Spinal cord (tissue), 10 donors: ENCODE data around the gene CFLAR. TPM values are rescaled to one million over a fixed set of nuclear protein-coding genes. Genes with fewer than 3 reads are reported as not detected.

Source experiments
- DNase-seq, 6 donors: peaks; one replicate each; pipeline versions ENCODE4 v3.0.0 to v3.0.0-alpha.2; 2013 to 2015; ENCODE audit warnings: low spot score in 6 of 6, low read depth in 4 of 6
- H3K27ac ChIP-seq: one replicate; pipeline ENCODE4 v1.5.1; 2013; ENCODE audit warnings: low read depth, low read length, control low read depth
- H3K27me3 ChIP-seq: one replicate; pipeline ENCODE4 v1.6.1; 2013; ENCODE audit warnings: low read length; ENCODE audit not compliant: control insufficient read depth, insufficient read depth
- H3K36me3 ChIP-seq: one replicate; pipeline ENCODE4 v1.6.1; 2013; ENCODE audit warnings: low read length; ENCODE audit not compliant: control insufficient read depth, insufficient read depth
- H3K4me1 ChIP-seq: one replicate; pipeline ENCODE4 v1.6.1; 2013; ENCODE audit warnings: low read length; ENCODE audit not compliant: control insufficient read depth, insufficient read depth
- H3K4me3 ChIP-seq: one replicate; pipeline ENCODE4 v1.5.1; 2013; ENCODE audit warnings: low read depth, low read length, control low read depth
- H3K9me3 ChIP-seq: one replicate; pipeline ENCODE4 v1.6.1; 2013; ENCODE audit warnings: low read length; ENCODE audit not compliant: control insufficient read depth, insufficient read depth
- WGBS: methylation state at CpG from one replicate; pipeline ENCODE4 v1.1.5; 2013; ENCODE audit warnings: missing lambda C conversion rate; ENCODE audit not compliant: insufficient coverage; 5-methylcytosine and 5-hydroxymethylcytosine counted together
- polyA plus RNA-seq, 2 donors: library from polyadenylated mRNA; unstranded; fragments of 120-200 nt; gene quantifications; one replicate each; pipeline ENCODE4 v1.2.1, GENCODE V29; 2013; ENCODE audit not compliant: insufficient read length in 2 of 2
- total RNA-seq, 2 donors: library from RNA; depleted of rRNA in 1 of 2; stranded (reverse); fragments of 120-200 nt in 1 of 2; fragments of >200 nt in 1 of 2; gene quantifications; one replicate each; pipeline versions ENCODE4 v1.2.3 to v1.2.4, GENCODE V29; 2013 to 2014
- donor health status: healthy.

The CFLAR gene
- total and polyA plus RNA-seq, 4 donors, result 28.2 to 81.9 (median 57.6) TPM

DNA sequence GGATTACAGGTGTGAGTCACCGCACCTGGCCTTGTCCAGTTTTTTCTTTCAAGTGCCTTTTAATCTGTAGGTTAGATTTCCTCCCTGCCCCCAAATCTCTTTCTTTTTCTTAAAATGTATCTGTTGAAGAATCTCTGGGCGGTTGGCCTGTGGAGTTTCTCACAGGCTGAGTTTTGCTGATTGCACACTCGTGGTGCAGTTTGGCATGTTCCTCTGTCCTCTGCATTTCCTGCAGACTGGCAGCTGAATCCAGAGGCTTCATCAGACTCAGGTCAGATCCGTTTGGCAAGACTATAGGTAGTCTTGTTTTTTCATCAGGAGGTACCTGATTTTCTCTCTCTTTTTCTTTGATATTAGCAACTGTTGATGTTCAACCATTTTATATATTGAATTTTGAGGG lies 72.5 kb downstream of the CFLAR start:
- Histone ChIP-seq H3K27ac (no peak overlapping the region), H3K27me3 (no peaks in the 10 kb centered on the region), H3K4me3 (no peak overlapping the region), H3K9me3 (no peaks in the 10 kb centered on the region), H3K36me3 (no peaks in the 10 kb centered on the region), H3K4me1 (no peaks in the 10 kb centered on the region)
- DNase-seq, result no peak
- 95% methylated on average over 2 of the region's 4 CpGs for WGBS

DNA sequence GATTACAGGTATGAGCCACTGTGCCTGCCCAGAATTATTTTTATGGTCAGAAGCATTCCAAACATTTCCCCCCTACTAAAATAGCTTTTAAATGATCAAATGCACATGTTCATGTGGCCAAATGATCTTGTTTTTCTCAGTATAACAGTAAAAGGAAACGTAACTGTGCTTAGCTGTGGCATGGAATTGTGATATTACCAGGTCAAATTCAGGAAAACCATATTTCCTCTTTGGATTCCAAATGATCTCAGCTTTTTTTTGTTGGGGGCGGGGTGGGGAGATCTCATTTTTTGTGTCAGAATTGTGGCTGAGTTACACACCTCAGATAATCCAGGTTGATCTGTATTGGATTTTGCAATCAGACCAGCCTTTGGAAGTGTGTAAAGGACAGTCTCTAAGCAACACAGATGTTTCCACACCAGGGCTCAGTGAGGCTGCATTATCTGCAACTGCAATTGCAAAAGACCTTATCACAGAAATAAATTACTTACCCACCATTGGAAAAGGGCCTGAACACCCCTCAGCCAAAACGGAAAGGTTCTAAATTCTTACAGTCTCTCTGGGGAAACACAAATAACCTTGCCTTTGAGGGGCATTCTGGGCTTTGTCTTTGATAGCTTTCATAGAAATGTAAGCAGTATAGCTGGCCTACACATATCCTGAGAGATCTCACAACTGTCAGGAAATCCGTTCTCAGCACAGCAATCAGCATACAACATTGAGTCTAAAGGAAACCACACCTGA lies 75.3 kb downstream of the CFLAR start:
- no peaks in the 10 kb centered on the region for H3K27me3 ChIP-seq
- no CpG with 5 or more reads among the region's 4 CpGs for WGBS
- H3K36me3 ChIP-seq, result no peaks in the 10 kb centered on the region

DNA sequence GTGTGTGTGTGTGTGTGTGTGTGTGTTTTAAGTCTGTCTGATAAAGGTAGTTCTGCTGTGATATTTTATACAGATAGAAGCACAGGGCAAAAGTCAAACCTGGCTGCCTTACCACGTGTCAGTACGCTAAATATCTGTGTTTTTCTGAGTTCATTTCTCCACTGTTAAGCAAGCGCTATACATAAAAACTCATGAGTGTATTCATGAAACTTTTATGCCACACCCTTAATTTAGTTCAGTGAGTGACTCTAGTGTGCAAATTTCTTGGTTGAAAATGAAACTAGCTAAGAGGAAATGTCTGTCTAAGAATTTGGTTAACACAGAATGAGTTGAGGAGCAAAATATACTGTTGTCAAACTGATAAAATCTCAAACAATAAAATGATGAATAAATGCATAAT lies 78.1 kb downstream of the CFLAR start:
- Histone ChIP-seq H3K9me3 (no peaks in the 10 kb centered on the region), H3K36me3 (no peaks in the 10 kb centered on the region), H3K27me3 (no peaks in the 10 kb centered on the region), H3K4me3 (no peak overlapping the region), H3K4me1 (no peaks in the 10 kb centered on the region), H3K27ac (no peak overlapping the region)
- DNase-seq, result no peak
- no CpG with 5 or more reads among the region's 3 CpGs for WGBS

More for the DNA sequence above, 75.3 kb downstream of the CFLAR start:
- Histone ChIP-seq H3K27ac (peak overlapping the region; percentile 47), H3K4me3 (no peak overlapping the region), H3K4me1 (no peaks in the 10 kb centered on the region), H3K9me3 (no peaks in the 10 kb centered on the region)
- DNase-seq, result no peak

- WGBS, result no CpG with 5 or more reads among the region's 3 CpGs
- DNase-seq, result no peak
- Histone ChIP-seq H3K27me3 (no peaks in the 10 kb centered on the region), H3K4me1 (no peaks in the 10 kb centered on the region), H3K36me3 (no peaks in the 10 kb centered on the region), H3K27ac (no peak overlapping the region), H3K4me3 (no peak overlapping the region), H3K9me3 (no peaks in the 10 kb centered on the region)
Observed at GRCh38 chr2:201195331-201195730, 79.4 kb downstream of the CFLAR start.

GRCh38 chr2:201196003-201196402 lies 80.0 kb downstream of the CFLAR start:
- DNase-seq, result no peak
- Histone ChIP-seq H3K27me3 (no peaks in the 10 kb centered on the region), H3K4me3 (no peak overlapping the region), H3K36me3 (no peaks in the 10 kb centered on the region), H3K9me3 (no peaks in the 10 kb centered on the region), H3K27ac (no peak overlapping the region), H3K4me1 (no peaks in the 10 kb centered on the region)
- whole genome bisulfite sequencing, result 100% methylated on average over 1 of the region's 3 CpGs

DNA sequence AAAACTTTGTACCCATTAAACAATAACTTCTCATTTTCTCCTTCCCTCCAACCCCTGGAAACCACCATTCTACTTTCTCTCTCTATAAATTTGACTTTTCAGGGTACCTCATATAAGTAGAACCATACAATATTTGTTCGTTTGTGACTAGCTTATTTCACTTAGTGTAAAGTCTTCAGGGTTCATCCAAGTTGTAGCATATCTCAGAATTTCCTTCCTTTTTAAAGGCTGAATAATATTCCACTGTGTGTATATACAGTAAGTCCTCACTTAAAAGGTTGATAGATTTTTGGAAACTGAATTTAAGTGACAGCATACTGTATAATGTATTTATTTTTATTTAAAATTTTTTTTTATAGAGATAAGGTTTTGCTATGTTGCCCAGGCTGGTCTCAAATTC lies 80.8 kb downstream of the CFLAR start:
- no peak for DNase-seq
- WGBS, result no CpG with 5 or more reads among the region's 1 CpG
- Histone ChIP-seq H3K27me3 (no peaks in the 10 kb centered on the region), H3K36me3 (no peaks in the 10 kb centered on the region), H3K4me1 (no peaks in the 10 kb centered on the region), H3K9me3 (no peaks in the 10 kb centered on the region), H3K4me3 (no peak overlapping the region), H3K27ac (no peak overlapping the region)

- WGBS, result no CpG with 5 or more reads among the region's 4 CpGs
- H3K36me3 ChIP-seq, result no peaks in the 10 kb centered on the region
Observed at GRCh38 chr2:201197781-201198180, 81.8 kb downstream of the CFLAR start.

DNA sequence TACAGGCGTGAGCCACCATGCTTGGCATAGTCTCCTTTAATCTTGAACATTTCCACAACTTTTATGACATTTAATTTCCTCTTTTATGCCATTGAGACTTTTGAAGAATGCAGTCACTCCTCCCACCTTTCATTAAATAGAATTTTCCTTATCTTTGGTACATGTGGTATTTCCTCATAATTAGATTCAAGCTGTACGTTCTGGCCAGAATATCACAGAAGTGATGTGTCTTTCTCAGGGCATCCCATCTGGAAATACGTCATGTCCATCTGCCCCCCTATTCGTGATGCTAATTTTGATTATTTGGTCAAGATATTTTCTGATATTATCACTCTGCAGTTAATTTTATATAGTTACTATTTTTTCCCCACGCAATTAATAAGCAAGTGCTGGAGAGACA lies 83.9 kb downstream of the CFLAR start:
- no peaks in the 10 kb centered on the region for H3K27me3 ChIP-seq
- H3K4me3 ChIP-seq, result no peak overlapping the region
- H3K36me3 ChIP-seq, result no peaks in the 10 kb centered on the region
- H3K9me3 ChIP-seq, result no peaks in the 10 kb centered on the region
- DNase-seq, result no peak
- 90% methylated on average over 1 of the region's 5 CpGs for WGBS
- no peak overlapping the region for H3K27ac ChIP-seq
- no peaks in the 10 kb centered on the region for H3K4me1 ChIP-seq

More at GRCh38 chr2:201197781-201198180, 81.8 kb downstream of the CFLAR start:
- Histone ChIP-seq H3K4me1 (no peaks in the 10 kb centered on the region), H3K9me3 (no peaks in the 10 kb centered on the region), H3K4me3 (no peak overlapping the region), H3K27me3 (no peaks in the 10 kb centered on the region), H3K27ac (no peak overlapping the region)
- no peak for DNase-seq

- H3K9me3 ChIP-seq, result no peaks in the 10 kb centered on the region
- no peak overlapping the region for H3K27ac ChIP-seq
- no peak for DNase-seq
- no peaks in the 10 kb centered on the region for H3K4me1 ChIP-seq
- 61% methylated on average over 3 of the region's 8 CpGs for WGBS
- H3K4me3 ChIP-seq, result no peak overlapping the region
- H3K27me3 ChIP-seq, result no peaks in the 10 kb centered on the region
- no peaks in the 10 kb centered on the region for H3K36me3 ChIP-seq
Observed at GRCh38 chr2:201200345-201200744, 84.4 kb downstream of the CFLAR start.

DNA sequence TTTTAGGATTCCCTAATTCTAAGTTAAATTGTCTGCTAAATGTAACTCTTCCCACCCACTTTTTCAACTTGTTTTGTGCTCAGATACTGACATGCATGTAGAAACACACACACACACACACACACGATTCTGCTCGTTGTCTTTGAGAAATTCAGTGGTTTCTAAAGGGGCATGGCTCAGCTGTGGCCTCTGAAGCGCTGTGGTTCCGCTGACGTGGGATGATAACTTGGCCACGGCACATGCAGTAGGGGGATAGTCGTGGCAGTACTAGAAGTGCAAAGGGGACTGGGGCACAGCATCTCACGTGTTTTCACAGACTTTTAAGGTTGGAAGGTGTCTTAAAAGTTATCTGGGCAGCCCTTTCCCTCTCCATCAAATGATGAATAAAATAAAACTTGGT lies 85.4 kb downstream of the CFLAR start:
- no peak overlapping the region for H3K4me3 ChIP-seq
- H3K27me3 ChIP-seq, result no peaks in the 10 kb centered on the region
- no peaks in the 10 kb centered on the region for H3K4me1 ChIP-seq
- no peak for DNase-seq
- no peak overlapping the region for H3K27ac ChIP-seq
- H3K36me3 ChIP-seq, result no peaks in the 10 kb centered on the region
- 99% methylated on average over 6 of the region's 8 CpGs for WGBS
- H3K9me3 ChIP-seq, result no peaks in the 10 kb centered on the region
